Heart right ventricle (tissue), 16 donors: ENCODE measurements around the gene DRAM2. TPM values are rescaled to one million over a fixed set of nuclear protein-coding genes. Genes with fewer than 3 reads are reported as not detected.

Source experiments
- ATAC-seq, 8 donors: fragments of 200-7000 bp; cut with Tn5 transposase; one replicate each; pipeline ENCODE4 v1.9.1; 2020; ENCODE audit warnings: mild to moderate bottlenecking in 8 of 8, moderate library complexity in 8 of 8, moderate number of reproducible peaks in 1 of 8
- DNase-seq, 2 donors: peaks; one replicate each; pipeline ENCODE4 v3.0.0-alpha.2; 2020
- H3K27ac ChIP-seq, 10 donors: fragments of 200-600 bp; sonication (generic) in 2 of 10; one replicate each; pipeline versions ENCODE4 v1.5.0 to v1.8.0; 2020 to 2022; ENCODE audit warnings: mild to moderate bottlenecking in 3 of 10
- H3K27me3 ChIP-seq, 7 donors: fragments of 200-600 bp; one replicate each; pipeline ENCODE4 v1.8.0; 2021 to 2022; ENCODE audit warnings: mild to moderate bottlenecking in 2 of 7
- H3K36me3 ChIP-seq, 9 donors: fragments of 200-600 bp; sonication (generic) in 1 of 9; one replicate each; pipeline versions ENCODE4 v1.5.0 to v1.8.0; 2020 to 2022; ENCODE audit warnings: mild to moderate bottlenecking in 2 of 9
- H3K4me1 ChIP-seq, 9 donors: fragments of 200-600 bp; sonication (generic) in 1 of 9; one replicate each; pipeline versions ENCODE4 v1.5.0 to v1.8.0; 2020 to 2022; ENCODE audit warnings: mild to moderate bottlenecking in 4 of 9
- H3K4me3 ChIP-seq, 10 donors: fragments of 200-600 bp; sonication (generic) in 2 of 10; one replicate each; pipeline versions ENCODE4 v1.5.0 to v1.8.0; 2020 to 2022; ENCODE audit warnings: mild to moderate bottlenecking in 7 of 10, moderate library complexity in 2 of 10
- H3K9me3 ChIP-seq, 11 donors: fragments of 200-600 bp in 10 of 11; sonication (generic) in 2 of 11; one replicate each; pipeline versions ENCODE4 v1.5.0 to v1.8.0; 2013 to 2022; ENCODE audit warnings: mild to moderate bottlenecking in 2 of 11, control low read depth in 1 of 11, moderate library complexity in 1 of 11
- CTCF ChIP-seq, 9 donors: fragments of 200-600 bp; sonication (generic) in 2 of 9; IDR thresholded peaks; one replicate each; pipeline versions ENCODE4 v1.5.0 to v1.8.0; 2021 to 2022; ENCODE audit warnings: antibody characterized with exemption in 9 of 9, mild to moderate bottlenecking in 5 of 9, moderate library complexity in 1 of 9
- WGBS, 2 donors: extraction: QIAGEN DNeasy Blood & Tissue Kit; methylation state at CpG; one replicate each; pipeline ENCODE4 v1.1.7; 2013; ENCODE audit warnings: inconsistent platforms in 1 of 2; 5-methylcytosine and 5-hydroxymethylcytosine counted together
- intact Hi-C, 10 donors: fragments of 100-400 bp; cut with DNase I; formaldehyde crosslinking; loops; one replicate each; pipeline versions ENCODE4 v1.11.1 to v1.14.2; 2022
- polyA plus RNA-seq, 2 donors: library from polyadenylated mRNA; stranded (reverse); fragments of 200-250 nt; gene quantifications; one replicate each; pipeline ENCODE4 v1.2.3, GENCODE V29; 2013
- total RNA-seq, 10 donors: library from RNA; stranded (reverse); fragmentation: NEBNext Ultra II Directional in 3 of 10; extraction: Animal tissue kit (Norgen Biotek cat#: 25700) in 3 of 10; gene quantifications; one replicate each; pipeline versions ENCODE4 v1.2.1 to v1.2.4, GENCODE V29; 2021 to 2023
- donor health status: Arrhythmogenic right ventricular cardiomyopathy.
- donor health status: ischemic (EF 13 %, LVEDD 7.1; RV severe dilation, severe dysfunction).
- donor health status: healthy with polysubstance abuse.
- donor health status: DM: no; HTN: yes; CAD: no.
- donor health status: DM: no; HTN: no; CAD: no.
- donor health status: ischemic (EF 25% LVEDD 6.9; RV normal size, moderate dysfunction).
- donor health status: ischemic (EF 25% LVEDD 5.7; RV mildly dilated, moderate dysfunction).
- donor health status: healthy.
- donor health status: DM: yes; HTN: yes; CAD: no.
- donor health status: Ischemic cardiomyopathy.
- donor health status: ischemic (EF 35%, LVEDD 5.7; RV mildly dilated, moderate dysfunction).
- donor health status: nonischemic (EF 11% LVEDD 7.7; RV severe dilation, severe dysfunction).
- donor health status: DM: yes; HTN: yes; CAD: no.
- donor health status: PGD.
- donor health status: ischemic (EF 29% LVEDD 5.4; RV normal size, mild dysfunction).
- donor health status: nonischemic (EF 23%, LVEDD 6.1; RV moderate dilation, normal function).

The DRAM2 gene
- total and polyA plus RNA-seq, 12 donors, result 26.7 to 49.5 (median 34.5) TPM

DNA sequence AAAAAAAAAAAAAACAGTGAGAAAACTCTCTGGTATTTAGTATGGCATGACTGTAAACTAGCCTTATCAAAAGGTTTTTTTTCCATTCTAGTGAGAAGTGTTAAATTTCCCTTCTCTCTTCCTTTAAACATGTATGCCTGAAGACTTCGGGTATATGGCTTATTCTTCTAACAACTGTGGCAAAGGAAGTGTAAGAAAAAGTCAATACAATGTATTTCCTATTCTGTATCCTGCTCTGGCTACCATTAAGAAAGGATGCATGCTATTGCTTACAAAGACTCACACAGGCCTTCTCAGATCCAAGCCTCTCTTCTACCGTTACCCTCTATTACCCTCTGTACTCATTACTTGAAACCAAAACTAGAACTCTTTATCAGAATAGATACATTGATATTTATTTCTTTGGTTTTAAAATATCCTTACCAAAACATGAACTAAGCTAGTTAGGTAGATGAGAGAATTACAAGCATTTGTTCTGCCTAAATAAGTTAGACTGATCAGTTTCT lies 8.5 kb upstream of the DRAM2 start:
- Histone ChIP-seq H3K36me3 (peaks cover 0 to 68% (median 14%) of the 10 kb centered on the region in 9 donors), H3K27ac (peak overlapping the region in 2 of 10 donors; percentile 6 to 23), H3K27me3 (no peaks in the 10 kb centered on the region), H3K4me1 (peaks cover 0 to 45% (median 8%) of the 10 kb centered on the region in 9 donors), H3K4me3 (no peak overlapping the region), H3K9me3 (peaks cover 0 to under 1% (median 0%) of the 10 kb centered on the region in 11 donors)
- ATAC-seq, result no peak
- WGBS, 2 donors, result 51 to 63% methylated on average over 2 of the region's 2 CpGs
- intact Hi-C loops, result no loop called here
- TF ChIP-seq CTCF (IDR thresholded peaks at IDR 0.05), result no peak
- no peak for DNase-seq

GRCh38 chr1:111147948-111148347 lies 8.1 kb upstream of the DRAM2 start:
- WGBS, 2 donors, result 12 to 32% methylated on average over 3 of the region's 3 CpGs
- no peaks in the 10 kb centered on the region for H3K27me3 ChIP-seq
- ATAC-seq (no peak), DNase-seq (no peak)
- peaks cover 0 to 63% (median 9%) of the 10 kb centered on the region in 9 donors for H3K36me3 ChIP-seq
- peak overlapping the region in 2 of 10 donors; percentile 6 to 23 for H3K27ac ChIP-seq
- intact Hi-C loops, result no loop called here
- no peak overlapping the region for H3K4me3 ChIP-seq
- H3K9me3 ChIP-seq, result no peaks in the 10 kb centered on the region
- peaks cover 0 to 46% (median 8%) of the 10 kb centered on the region in 9 donors for H3K4me1 ChIP-seq
- TF ChIP-seq CTCF (IDR thresholded peaks at IDR 0.05), result no peak

- H3K27ac ChIP-seq, result no peak overlapping the region
- peaks cover 0 to 46% (median 5%) of the 10 kb centered on the region in 9 donors for H3K36me3 ChIP-seq
- intact Hi-C loops, result no loop called here
- H3K27me3 ChIP-seq, result no peaks in the 10 kb centered on the region
- no peak overlapping the region for H3K4me3 ChIP-seq
- peaks cover 0 to 64% (median 19%) of the 10 kb centered on the region in 9 donors for H3K4me1 ChIP-seq
- TF ChIP-seq CTCF (IDR thresholded peaks at IDR 0.05), result no peak
- ATAC-seq (no peak), DNase-seq (no peak)
- H3K9me3 ChIP-seq, result no peaks in the 10 kb centered on the region
Measured at GRCh38 chr1:111145963-111146768, 6.3 kb upstream of the DRAM2 start.

GRCh38 chr1:111145542-111145941 lies 5.6 kb upstream of the DRAM2 start:
- peak in 1 of 8 donors; percentile 65 for ATAC-seq
- H3K9me3 ChIP-seq, result no peaks in the 10 kb centered on the region
- intact Hi-C loops, result no loop called here
- TF ChIP-seq CTCF (IDR thresholded peaks at IDR 0.05), result no peak
- no peak overlapping the region for H3K27ac ChIP-seq
- no peak for DNase-seq
- H3K4me3 ChIP-seq, result no peak overlapping the region
- H3K27me3 ChIP-seq, result no peaks in the 10 kb centered on the region
- H3K36me3 ChIP-seq, result peaks cover 0 to 40% (median 0%) of the 10 kb centered on the region in 9 donors
- WGBS, 2 donors, result 93 to 94% methylated on average over 2 of the region's 2 CpGs
- H3K4me1 ChIP-seq, result peaks cover 3 to 69% (median 22%) of the 10 kb centered on the region in 9 donors
